K562 (cell line): ENCODE data around the gene LDLRAD3. TPM values are rescaled to one million over a fixed set of nuclear protein-coding genes. Genes with fewer than 3 reads are reported as not detected.

Experiments used
- ATAC-seq: fragments of 200-7000 bp; cut with Tn5 transposase; 3 replicates; pipeline ENCODE4 v1.9.1; 2020; ENCODE audit warnings: moderate library complexity
- BruUV-seq: library from RNA; stranded (reverse); fragments of 400-500 nt; replicated peaks from 2 replicates; lab custom pipeline; 2021; lab: Mats Ljungman, UMichigan
- CTCF ChIA-PET: fragments of 300-600 bp; formaldehyde crosslinking; extraction: SDS; loops from one replicate; lab custom pipeline; 2021; ENCODE audit warnings: low intra/inter-chr PET ratio; lab: Yijun Ruan, JAX
- POLR2A ChIA-PET: fragments of 300-600, 350-650 bp; sonication (Branson Sonifier 250); formaldehyde crosslinking; extraction: SDS; loops from one replicate; lab custom pipeline; 2021; ENCODE audit warnings: antibody characterized with exemption, inconsistent platforms; lab: Yijun Ruan, JAX
- DNase-seq, 4 experiments: peaks; one replicate each; pipeline versions ENCODE4 v3.0.0 to v3.0.0-alpha.2; 2011 to 2018; ENCODE audit warnings: low spot score in 3 of 4, mixed read lengths in 3 of 4; ENCODE audit errors: extremely low read depth in 1 of 4
- FAIRE-seq: peaks from 2 replicates; lab custom pipeline; 2011; peaks lifted over from hg19 to GRCh38; lab: Jason Lieb, UNC
- H2AFZ ChIP-seq: 2 replicates; pipeline ENCODE4 v1.6.0; 2011; ENCODE audit warnings: low read depth, low read length, control low read depth, inconsistent platforms
- H3K27ac ChIP-seq: fragments of 200-600 bp; 3 replicates; pipeline ENCODE4 v1.8.0; 2011; ENCODE audit warnings: low read depth, mild to moderate bottlenecking, control low read depth, inconsistent platforms, low read length, moderate library complexity, mixed read lengths; ENCODE audit errors: extremely low read depth
- H3K27me3 ChIP-seq, 2 experiments: fragments of 300-600 bp in 1 of 2; 2 replicates in 1 of 2; 3 replicates in 1 of 2; pipeline versions ENCODE4 v1.6.0 to v1.8.0; 2011; ENCODE audit warnings: inconsistent platforms in 2 of 2, low read length in 2 of 2, mild to moderate bottlenecking in 1 of 2, mixed read lengths in 1 of 2, moderate library complexity in 1 of 2; ENCODE audit not compliant: control insufficient read depth in 2 of 2, insufficient read depth in 2 of 2
- H3K36me3 ChIP-seq: fragments of 300-600 bp; 3 replicates; pipeline ENCODE4 v1.8.0; 2011; ENCODE audit warnings: mild to moderate bottlenecking, low read length, inconsistent platforms; ENCODE audit not compliant: control insufficient read depth, insufficient read depth
- H3K4me1 ChIP-seq, 2 experiments: fragments of 200-600 bp in 1 of 2; replicated peaks in 1 of 2; 2 replicates in 1 of 2; 3 replicates in 1 of 2; pipeline versions ENCODE4 v1.5.1 to v1.8.0; 2011; ENCODE audit warnings: inconsistent platforms in 2 of 2, low read length in 2 of 2, mild to moderate bottlenecking in 1 of 2, mixed read lengths in 1 of 2, moderate library complexity in 1 of 2; ENCODE audit not compliant: control insufficient read depth in 2 of 2, insufficient read depth in 2 of 2
- H3K4me2 ChIP-seq: 2 replicates; pipeline ENCODE4 v1.6.1; 2011; ENCODE audit warnings: low read length, control low read depth, inconsistent platforms, mixed read lengths; ENCODE audit not compliant: insufficient read depth
- H3K4me3 ChIP-seq: fragments of 200-600 bp; sonication (generic), shearing (Covaris generic); 2 replicates; pipeline ENCODE4 v1.5.1; 2016; ENCODE audit warnings: control low read depth, inconsistent platforms
- H3K79me2 ChIP-seq: fragments of 200-600 bp; 3 replicates; pipeline ENCODE4 v1.8.0; 2011; ENCODE audit warnings: low read length, inconsistent platforms; ENCODE audit not compliant: control insufficient read depth, insufficient read depth
- H3K9ac ChIP-seq, 2 experiments: 2 replicates each; pipeline versions ENCODE4 v1.6.0 to v1.6.1; 2011; ENCODE audit warnings: low read depth in 2 of 2, low read length in 2 of 2, control low read depth in 1 of 2, inconsistent platforms in 1 of 2, mild to moderate bottlenecking in 1 of 2, mixed read lengths in 1 of 2; ENCODE audit not compliant: insufficient read depth in 1 of 2
- H3K9me1 ChIP-seq: one replicate; pipeline ENCODE4 v1.6.0; 2011; ENCODE audit warnings: inconsistent platforms, mild to moderate bottlenecking, low read length, moderate library complexity; ENCODE audit not compliant: control insufficient read depth, insufficient read depth
- H3K9me3 ChIP-seq: replicated peaks from 2 replicates; pipeline ENCODE4 v1.5.1; 2011; ENCODE audit warnings: low read depth, low read length, inconsistent platforms; ENCODE audit not compliant: control insufficient read depth, insufficient read depth
- H4K20me1 ChIP-seq: replicated peaks from 2 replicates; pipeline ENCODE4 v1.6.1; 2011; ENCODE audit warnings: low read length, inconsistent platforms, mixed read lengths; ENCODE audit not compliant: control insufficient read depth, insufficient read depth
- BRCA1 ChIP-seq, 2 experiments: fragments of 450-650 bp in 1 of 2; sonication (generic) in 1 of 2; formaldehyde crosslinking in 1 of 2; IDR thresholded peaks; 2 replicates each; pipeline versions ENCODE4 v1.5.0 to v1.6.1; 2017 to 2020; ENCODE audit warnings: mild to moderate bottlenecking in 1 of 2, missing genetic modification reagents in 1 of 2
- CBFA2T3 ChIP-seq: fragments of 450-650 bp; IDR thresholded peaks from 2 replicates; pipeline ENCODE4 v1.6.1; 2017
- FOXA1 ChIP-seq: fragments of 450-650 bp; IDR thresholded peaks from 2 replicates; pipeline ENCODE4 v1.6.1; 2016; ENCODE audit warnings: mild to moderate bottlenecking, borderline replicate concordance
- JUN ChIP-seq, 2 experiments: sonication (generic) in 1 of 2; formaldehyde crosslinking in 1 of 2; IDR thresholded peaks; 2 replicates each; pipeline versions ENCODE4 v1.6.1 to v1.8.0; 2012 to 2022; ENCODE audit warnings: borderline replicate concordance in 2 of 2, mild to moderate bottlenecking in 2 of 2, improper control_type of control experiment in 1 of 2, low read depth in 1 of 2, low read length in 1 of 2, missing genetic modification reagents in 1 of 2
- MEF2D ChIP-seq: conservative IDR thresholded peaks from 2 replicates; pipeline ENCODE4 v1.6.1; 2016; ENCODE audit warnings: low read depth, missing genetic modification characterization, missing compliant biosample characterization
- MLX ChIP-seq, 2 experiments: fragments of 450-650 bp in 1 of 2; sonication (generic) in 1 of 2; formaldehyde crosslinking; conservative IDR thresholded peaks; 2 replicates each; pipeline versions ENCODE4 v1.4.0 to v1.8.1; 2020 to 2022; ENCODE audit warnings: mild to moderate bottlenecking in 1 of 2, missing genetic modification reagents in 1 of 2
- PRDM10 ChIP-seq: fragments of 450-650 bp; IDR thresholded peaks from 2 replicates; pipeline ENCODE4 v1.6.1; 2018; ENCODE audit not compliant: partially characterized antibody
- PRPF4 ChIP-seq: fragments of 200-400 bp; formaldehyde crosslinking; IDR thresholded peaks from one replicate; pipeline ENCODE4 v1.6.1; 2017; ENCODE audit warnings: low read length, low read depth, mild to moderate bottlenecking; ENCODE audit not compliant: insufficient read depth, poor library complexity, severe bottlenecking
- RBBP5 ChIP-seq: fragments of 200-600 bp; sonication (generic); IDR thresholded peaks from 2 replicates; pipeline ENCODE4 v1.6.1; 2012; ENCODE audit warnings: borderline replicate concordance, mild to moderate bottlenecking, low read length, control low read depth, inconsistent platforms; ENCODE audit not compliant: insufficient read depth, poor library complexity, severe bottlenecking
- TFE3 ChIP-seq: fragments of 450-650 bp; formaldehyde crosslinking; IDR thresholded peaks from 2 replicates; pipeline ENCODE4 v1.4.0; 2020; ENCODE audit warnings: mild to moderate bottlenecking, mixed read lengths
- WHSC1 ChIP-seq: IDR thresholded peaks from one replicate; pipeline ENCODE4 v1.6.1; 2012; ENCODE audit warnings: low read length, control low read depth, inconsistent platforms
- ZNF217 ChIP-seq: sonication (generic); formaldehyde crosslinking; IDR thresholded peaks from 2 replicates; pipeline ENCODE4 v1.8.0; 2022; ENCODE audit warnings: mild to moderate bottlenecking, missing genetic modification reagents
- ZNF354B ChIP-seq: fragments of 250-450 bp; sonication (Bioruptor Pico); IDR thresholded peaks from 2 replicates; pipeline ENCODE4 v1.4.0; 2020
- WGBS: fragments of 100-300 bp; shearing (Covaris generic); methylation state at CpG from one replicate; pipeline ENCODE4 v1.1.6; 2016; ENCODE audit warnings: low coverage, mixed read lengths; ENCODE audit not compliant: insufficient coverage; ENCODE audit errors: missing lambda C conversion rate; 5-methylcytosine and 5-hydroxymethylcytosine counted together
- in situ Hi-C: fragments of 300-500 bp; cut with MboI; formaldehyde crosslinking; loops from 4 replicates; pipeline ENCODE4 v1.15.0; 2018; ENCODE audit warnings: inconsistent platforms, mixed read lengths
- intact Hi-C: fragments of 100-400 bp; cut with micrococcal nuclease; formaldehyde crosslinking; loops from 2 replicates; pipeline ENCODE4 v1.14.2; 2022
- polyA plus RNA-seq, 8 experiments: library from polyadenylated mRNA; depleted of rRNA in 4 of 8; stranded (reverse) in 5 of 8; unstranded in 3 of 8; fragments of >200 nt; fragmentation: Nextera tagmentation in 2 of 8; fragmentation: Illumina TruSeq in 1 of 8; extraction: Ambion mirVana in 2 of 8; extraction: Trizol in 1 of 8; gene quantifications; 2 replicates each; pipeline versions ENCODE4 v1.2.1 to v1.2.3, GENCODE V29; 2011 to 2014; ENCODE audit warnings: inconsistent platforms in 1 of 8, missing spikeins in 1 of 8
- total RNA-seq, 7 experiments: library from RNA; depleted of rRNA in 6 of 7; stranded (reverse); fragments of >200 nt in 6 of 7; fragmentation: Illumina TruSeq in 2 of 7; extraction: Trizol in 2 of 7; gene quantifications; 2 replicates each; pipeline versions ENCODE4 v1.2.1 to v1.2.3, GENCODE V29; 2011 to 2021; ENCODE audit warnings: low replicate concordance in 1 of 7

The LDLRAD3 gene
- total and polyA plus RNA-seq, 9 of the 15 experiments (the other 6 are each of a cell fraction or from before 2014, with no cell fraction given): 0.73 to 7.2 (median 3.5) TPM

GRCh38 chr11:36000616-36001190, 56.8 kb downstream of the LDLRAD3 start (continued):
- no peak for TF ChIP-seq MEF2D (tag)

- Histone ChIP-seq H3K4me3 (no peak overlapping the region), H4K20me1 (no peaks in the 10 kb centered on the region), H3K36me3 (no peaks in the 10 kb centered on the region), H2AFZ (no peak overlapping the region), H3K9me1 (no peaks in the 10 kb centered on the region), H3K9ac (no peak overlapping the region), H3K27ac (no peak overlapping the region), H3K27me3 (peaks cover 3 to 11% of the 10 kb centered on the region in 2 experiments; a peak in 3 of 5 replicates), H3K9me3 (no peaks in the 10 kb centered on the region), H3K4me1 (no peaks in the 10 kb centered on the region), H3K4me2 (no peak overlapping the region), H3K79me2 (no peaks in the 10 kb centered on the region)
- in situ Hi-C loops (no loop called here), intact Hi-C loops (no loop called here)
- DNase-seq (no peak), FAIRE-seq (no peak), ATAC-seq (no peak)
- CTCF ChIA-PET: no interaction called here
- 18% methylated on average over 6 of the region's 6 CpGs for WGBS
- BruUV-seq: no TSS peak
- POLR2A ChIA-PET: interaction anchor here (0.7 kb wide), 1 partner anchor 12 kb away, joined by 3 read pairs; no protein-coding TSS in a partner anchor
- TF ChIP-seq CBFA2T3 (no peak), MLX (CRISPR knock-in tag; conservative IDR thresholded peaks at IDR 0.05) (no peak), PRPF4 (no peak), ZNF217 (CRISPR knock-in tag) (no peak), TFE3 (no peak), FOXA1 (no peak), ZNF354B (CRISPR knock-in tag) (no peak), JUN (IDR thresholded peaks at IDR 0.05; ENCODE audit: borderline replicate concordance, low read depth, low read length) (no peak), JUN (CRISPR knock-in tag; IDR thresholded peaks at IDR 0.05; ENCODE audit: borderline replicate concordance) (no peak), RBBP5 (no peak), PRDM10 (no peak), BRCA1 (IDR thresholded peaks at IDR 0.05) (no peak), BRCA1 (CRISPR knock-in tag; IDR thresholded peaks at IDR 0.05) (no peak), WHSC1 (no peak)
Observed at GRCh38 chr11:36002196-36002595, 58.3 kb downstream of the LDLRAD3 start.
